PC-9 (cell line): Measurements from ENCODE around the gene MYO1E. TPM values are rescaled to one million over a fixed set of nuclear protein-coding genes. Genes with fewer than 3 reads are reported as not detected.

ENCODE experiments used
- BruUV-seq: library from RNA; stranded (reverse); fragments of 400-500 nt; replicated peaks from 2 replicates; lab custom pipeline; 2021; lab: Mats Ljungman, UMichigan
- CTCF ChIA-PET: fragments of 300-600 bp; sonication (Branson Sonifier 250); formaldehyde crosslinking; loops from one replicate; lab custom pipeline; 2022; ENCODE audit warnings: antibody characterized with exemption; lab: Charles Lee
- POLR2A ChIA-PET: fragments of 300-600 bp; sonication (Branson Sonifier 250); formaldehyde crosslinking; loops from one replicate; lab custom pipeline; 2022; ENCODE audit warnings: antibody characterized with exemption; ENCODE audit not compliant: unreplicated experiment; lab: Charles Lee
- DNase-seq, 2 experiments: peaks; one replicate each; pipeline versions ENCODE4 v3.0.0 to v3.0.0-alpha.2; 2015 to 2022; ENCODE audit warnings: mixed read lengths in 1 of 2
- H2AFZ ChIP-seq: fragments of 200-600 bp; sonication (generic); 2 replicates; pipeline ENCODE4 v1.8.1; 2017; ENCODE audit warnings: antibody characterized with exemption
- H3F3A ChIP-seq: fragments of 200-600 bp; sonication (generic); 2 replicates; pipeline ENCODE4 v1.8.1; 2017; ENCODE audit warnings: antibody characterized with exemption, mild to moderate bottlenecking, low read depth; ENCODE audit not compliant: insufficient read depth
- H3K27ac ChIP-seq: fragments of 200-600 bp; sonication (generic); 2 replicates; pipeline ENCODE4 v1.6.1; 2016; ENCODE audit warnings: mixed run types
- H3K27me3 ChIP-seq: fragments of 200-600 bp; sonication (generic); 2 replicates; pipeline ENCODE4 v1.6.1; 2016; ENCODE audit warnings: low read depth, mixed run types; ENCODE audit not compliant: insufficient read depth
- H3K36me3 ChIP-seq: fragments of 200-600 bp; sonication (generic); 2 replicates; pipeline ENCODE4 v1.6.1; 2016; ENCODE audit warnings: low read depth, mixed run types
- H3K4me1 ChIP-seq: fragments of 200-600 bp; sonication (generic); replicated peaks from 2 replicates; pipeline ENCODE4 v1.6.1; 2016; ENCODE audit warnings: mixed run types; ENCODE audit not compliant: insufficient read depth
- H3K4me2 ChIP-seq: fragments of 200-600 bp; sonication (generic); 2 replicates; pipeline ENCODE4 v1.6.1; 2017; ENCODE audit warnings: mixed run types
- H3K4me3 ChIP-seq: fragments of 200-600 bp; sonication (generic); 2 replicates; pipeline ENCODE4 v1.6.1; 2016; ENCODE audit warnings: mixed run types
- H3K79me2 ChIP-seq: fragments of 200-600 bp; sonication (generic); 2 replicates; pipeline ENCODE4 v1.6.1; 2017; ENCODE audit warnings: low read depth, mixed run types
- H3K9me2 ChIP-seq: fragments of 200-600 bp; sonication (generic); 2 replicates; pipeline ENCODE4 v1.8.1; 2017; ENCODE audit warnings: mild to moderate bottlenecking; ENCODE audit not compliant: insufficient read depth
- H3K9me3 ChIP-seq: fragments of 200-600 bp; sonication (generic); 2 replicates; pipeline ENCODE4 v1.8.1; 2016; ENCODE audit warnings: low read depth; ENCODE audit not compliant: insufficient read depth
- H4K20me1 ChIP-seq: fragments of 200-600 bp; sonication (generic); 2 replicates; pipeline ENCODE4 v1.8.1; 2017; ENCODE audit not compliant: insufficient read depth
- CTCF ChIP-seq: fragments of 200-600 bp; sonication (generic); conservative IDR thresholded peaks from 2 replicates; pipeline ENCODE4 v1.6.1; 2017; ENCODE audit warnings: mixed run types, antibody characterized with exemption, mild to moderate bottlenecking, moderate library complexity
- EZH2 ChIP-seq: fragments of 200-600 bp; sonication (generic); IDR thresholded peaks from 2 replicates; pipeline ENCODE4 v1.8.0; 2017; ENCODE audit warnings: antibody characterized with exemption, low read depth
- intact Hi-C: fragments of 100-400 bp; cut with micrococcal nuclease; formaldehyde crosslinking; loops from one replicate; pipeline ENCODE4 v1.10.0; 2022; ENCODE audit not compliant: unreplicated experiment
- total RNA-seq: library from RNA; stranded (reverse); gene quantifications from 2 replicates; pipeline ENCODE4 v1.2.3, GENCODE V29; 2021

The MYO1E gene
- total RNA-seq, 1 experiment from 2014 or later = 156 TPM

GRCh38 chr15:59216911-59217310 is 155.8 kb downstream of the MYO1E start:
- no peaks in the 10 kb centered on the region for H4K20me1 ChIP-seq
- H3K27ac ChIP-seq = no peak overlapping the region
- no peaks in the 10 kb centered on the region for H3K4me1 ChIP-seq
- no peaks in the 10 kb centered on the region for H3K9me2 ChIP-seq
- BruUV-seq = no TSS peak
- ChIA-PET POLR2A (no interaction called here), CTCF (no interaction called here)
- H3K36me3 ChIP-seq = peaks cover 7% of the 10 kb centered on the region
- H3K4me3 ChIP-seq = no peak overlapping the region
- intact Hi-C loops = no loop called here
- H3K9me3 ChIP-seq = no peaks in the 10 kb centered on the region
- H3F3A ChIP-seq = no peaks in the 10 kb centered on the region; the same call in 1 of the 2 replicates
- TF ChIP-seq CTCF (no peak), EZH2 (no peak)
- DNase-seq = no peak
- H3K79me2 ChIP-seq = no peaks in the 10 kb centered on the region
- H3K4me2 ChIP-seq = no peak overlapping the region
- no peak overlapping the region for H2AFZ ChIP-seq
- no peaks in the 10 kb centered on the region for H3K27me3 ChIP-seq

- no TSS peak for BruUV-seq
- intact Hi-C loops = no loop called here
- H3K79me2 ChIP-seq = no peaks in the 10 kb centered on the region
- no peaks in the 10 kb centered on the region; the same call in 1 of the 2 replicates for H3F3A ChIP-seq
- no peaks in the 10 kb centered on the region for H3K27me3 ChIP-seq
- no peaks in the 10 kb centered on the region for H4K20me1 ChIP-seq
- no peaks in the 10 kb centered on the region for H3K4me1 ChIP-seq
- no peak for DNase-seq
- no peak overlapping the region for H3K4me3 ChIP-seq
- H3K9me3 ChIP-seq = no peaks in the 10 kb centered on the region
- H3K9me2 ChIP-seq = no peaks in the 10 kb centered on the region
- H3K4me2 ChIP-seq = no peak overlapping the region
- CTCF ChIA-PET = interaction anchor here (0.6 kb wide), 1 partner anchor 11 kb away, joined by 8 read pairs; no protein-coding TSS in a partner anchor
- H3K27ac ChIP-seq = no peak overlapping the region
- POLR2A ChIA-PET = no interaction called here
- H2AFZ ChIP-seq = no peak overlapping the region
- TF ChIP-seq EZH2 (no peak), CTCF (no peak)
- peaks cover 28% of the 10 kb centered on the region for H3K36me3 ChIP-seq
These were observed 162.5 kb downstream of the MYO1E start for GRCh38 chr15:59210186-59210585.

GRCh38 chr15:59208613-59209249 is 163.9 kb downstream of the MYO1E start:
- H3K36me3 ChIP-seq = peaks cover 37% of the 10 kb centered on the region

More at GRCh38 chr15:59208613-59209249, 163.9 kb downstream of the MYO1E start:
- Histone ChIP-seq H3K9me2 (no peaks in the 10 kb centered on the region), H3K4me1 (no peaks in the 10 kb centered on the region), H3K79me2 (no peaks in the 10 kb centered on the region), H3K27ac (peak overlapping the region; percentile 0; the same call in 1 of the 2 replicates), H2AFZ (no peak overlapping the region), H3K4me3 (no peak overlapping the region), H3F3A (no peaks in the 10 kb centered on the region), H3K4me2 (no peak overlapping the region), H3K9me3 (no peaks in the 10 kb centered on the region), H3K27me3 (no peaks in the 10 kb centered on the region), H4K20me1 (no peaks in the 10 kb centered on the region)
- CTCF ChIA-PET = no interaction called here
- peak in 1 of 2 experiments; percentile 50 for DNase-seq
- intact Hi-C loops = no loop called here
- TF ChIP-seq CTCF (no peak), EZH2 (no peak)
- BruUV-seq = no TSS peak
- POLR2A ChIA-PET = no interaction called here
